NCI-H2171 (cell line): Measurements from ENCODE around the gene CPLANE2.
"Not testable (repeated sequence)": the region's sequence is repeated elsewhere in the genome, so short reads cannot be mapped to it uniquely, and the experiment has no call there.

Experiments used
- DNase-seq: peaks from one replicate; lab custom pipeline; 2025; lab: John Stamatoyannopoulos, UW

Gene CPLANE2

GRCh38 chr1:16248603-16249516 is 11.9 kb upstream of the CPLANE2 start:
- peak; percentile 75 for DNase-seq

- DNase-seq: no peak
Observed at GRCh38 chr1:16248007-16248436, 11.0 kb upstream of the CPLANE2 start.

DNA sequence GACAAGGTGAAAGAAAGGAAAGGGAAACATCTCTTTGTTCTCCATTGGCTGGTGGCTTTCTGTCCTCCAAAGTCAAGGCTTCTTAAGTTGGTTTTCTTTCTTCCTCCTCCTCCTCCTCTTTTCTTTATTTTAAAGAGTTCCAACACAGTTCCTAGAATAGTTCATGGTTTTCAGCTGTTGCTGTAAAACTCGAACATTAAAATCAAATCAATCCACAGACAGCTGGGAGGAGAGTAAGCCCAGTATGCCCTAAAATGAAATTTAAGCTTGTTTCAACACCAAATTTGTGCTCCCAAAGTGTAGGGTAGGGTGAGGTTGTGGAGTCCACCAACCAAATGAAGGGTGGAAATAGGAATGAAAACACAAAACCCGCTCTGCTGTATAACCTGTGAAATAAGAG is 10.5 kb upstream of the CPLANE2 start:
- no peak for DNase-seq

- DNase-seq: no peak
Observed at GRCh38 chr1:16246961-16247360, 10.0 kb upstream of the CPLANE2 start.

DNA sequence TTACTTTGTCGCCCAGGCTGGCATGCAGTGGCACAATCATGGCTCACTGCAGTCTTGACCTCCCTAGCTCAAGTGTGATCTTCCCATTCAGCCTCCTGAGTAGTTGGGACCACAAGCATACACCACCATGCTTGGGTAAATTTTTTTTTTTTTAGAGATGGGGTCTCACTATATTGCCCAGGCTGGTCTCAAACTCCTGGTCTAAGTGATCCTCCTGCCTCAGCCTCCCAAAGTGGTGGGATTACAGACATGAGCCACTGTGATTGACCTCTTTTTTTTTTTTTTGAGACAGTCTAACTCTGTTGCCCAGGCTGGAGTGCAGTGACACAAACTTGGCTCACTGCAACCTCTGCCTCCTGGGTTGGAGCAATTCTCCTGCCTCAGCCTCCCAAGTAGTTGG is 9.3 kb upstream of the CPLANE2 start:
- DNase-seq: not testable (repeated sequence)

- DNase-seq: no peak
Observed at GRCh38 chr1:16245476-16246196, 8.7 kb upstream of the CPLANE2 start.

- no peak for DNase-seq
Observed at GRCh38 chr1:16244650-16245285, 7.8 kb upstream of the CPLANE2 start.

- DNase-seq: peak; percentile 76
Observed at GRCh38 chr1:16243936-16244649, 7.1 kb upstream of the CPLANE2 start.

- no peak for DNase-seq
Observed at GRCh38 chr1:16243215-16243610, 6.2 kb upstream of the CPLANE2 start.

GRCh38 chr1:16242556-16243214 is 5.7 kb upstream of the CPLANE2 start:
- DNase-seq: no peak

GRCh38 chr1:16241221-16241708 is 4.3 kb upstream of the CPLANE2 start:
- DNase-seq: no peak

- DNase-seq: no peak
Observed at GRCh38 chr1:16239972-16240491, 3.0 kb upstream of the CPLANE2 start.

GRCh38 chr1:16237343-16237830 is 404 bp upstream of the CPLANE2 start:
- DNase-seq: no peak

DNA sequence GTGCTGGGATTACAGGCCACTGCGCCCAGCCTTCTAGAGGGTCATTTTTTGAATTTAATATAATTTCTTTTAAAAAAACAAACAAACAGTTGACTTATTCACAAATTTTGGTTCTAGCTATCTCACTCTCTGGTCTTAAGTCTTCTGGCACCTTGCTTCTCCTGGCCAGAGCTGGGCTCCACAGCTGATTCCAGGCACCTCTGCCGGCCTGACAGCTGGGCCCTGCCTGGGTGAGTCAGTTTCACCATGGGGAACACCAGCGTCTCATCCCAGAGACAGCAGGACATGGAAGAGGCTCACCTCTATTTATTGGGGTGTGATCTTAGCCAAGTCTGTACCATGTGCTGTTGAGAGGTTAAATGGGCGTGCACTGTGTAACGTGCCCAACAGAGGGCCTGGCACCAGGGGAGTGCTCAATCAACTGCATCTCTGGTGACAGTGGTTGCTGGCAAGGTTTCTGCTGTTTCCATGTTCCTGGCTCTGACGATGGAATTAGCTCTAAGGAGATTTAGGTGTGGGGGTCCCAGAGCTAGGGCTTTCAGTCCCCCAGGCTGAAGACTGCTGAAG is 956 bp downstream of the CPLANE2 start:
- DNase-seq: peak; percentile 55

DNA sequence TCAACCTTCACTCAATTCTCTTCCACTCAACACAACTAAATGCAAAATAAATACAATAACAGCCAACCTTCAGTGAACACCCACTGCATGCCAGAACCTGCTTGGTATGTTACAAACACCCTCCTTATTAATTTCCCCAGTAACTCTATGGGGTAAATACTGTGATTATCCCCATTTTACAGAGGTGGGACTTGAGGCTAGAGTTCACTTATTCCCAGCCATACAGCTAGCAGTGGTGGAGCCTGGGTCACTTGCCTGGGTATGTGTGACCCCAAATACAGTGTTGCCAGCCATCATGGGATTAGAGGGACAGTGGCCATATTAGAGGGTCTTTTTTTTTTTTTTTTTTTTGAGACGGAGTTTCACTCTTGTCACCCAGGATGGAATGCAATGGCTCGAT is 1.6 kb downstream of the CPLANE2 start:
- no peak for DNase-seq

DNA sequence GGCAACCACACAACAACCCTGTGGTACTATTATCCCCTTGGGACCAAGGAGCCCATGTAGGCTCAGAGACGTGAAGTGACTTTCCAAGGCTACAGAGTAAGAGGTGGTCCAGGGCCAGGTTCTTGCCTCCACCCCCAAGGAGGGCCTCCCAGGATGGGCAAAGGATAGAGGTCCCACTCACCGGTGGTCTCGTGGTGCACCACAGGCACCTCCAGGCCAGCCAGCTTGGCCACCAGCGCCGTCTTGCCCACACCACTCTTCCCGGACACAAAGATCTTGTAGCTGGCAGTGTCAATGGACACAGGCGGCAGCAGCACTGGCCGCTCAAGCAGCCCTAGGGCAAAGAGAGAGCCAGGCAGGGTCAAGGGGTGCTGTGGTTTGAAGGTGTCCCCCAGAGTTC is 3.6 kb downstream of the CPLANE2 start:
- no peak for DNase-seq

DNA sequence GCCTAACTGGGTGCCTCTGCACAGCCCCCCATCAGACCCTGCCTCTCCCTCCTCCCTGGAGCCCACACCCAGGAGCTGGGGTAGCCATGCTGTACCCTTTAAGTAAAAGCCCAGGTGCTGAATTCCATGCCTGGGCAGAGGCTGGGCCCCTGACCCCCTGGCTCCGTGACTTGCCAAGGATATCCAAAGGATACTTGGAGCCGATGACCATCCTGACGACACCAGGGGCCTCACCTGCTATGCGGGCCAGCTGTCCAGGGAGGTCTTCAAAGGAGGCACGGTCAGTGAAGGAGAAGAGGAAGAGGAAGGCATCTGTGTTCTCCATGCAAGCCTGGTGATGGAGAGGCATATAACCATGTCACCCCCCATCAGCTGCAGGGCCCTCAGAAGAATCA is 4.7 kb downstream of the CPLANE2 start:
- DNase-seq: no peak

- no peak for DNase-seq
Observed at GRCh38 chr1:16231331-16232315, 5.4 kb downstream of the CPLANE2 start.

- DNase-seq: no peak
Observed at GRCh38 chr1:16230744-16231143, 6.2 kb downstream of the CPLANE2 start.
